GM20000 (cell line): Measurements from ENCODE around the gene SLC22A7.

Experiments
- DNase-seq: peaks from one replicate; pipeline ENCODE4 v3.0.0; 2012; ENCODE audit warnings: low spot score
- CTCF ChIP-seq: IDR thresholded peaks from 2 replicates; pipeline ENCODE4 v1.5.1; 2012; ENCODE audit warnings: mild to moderate bottlenecking, control low read depth; ENCODE audit errors: extremely low read depth, missing control alignments

The SLC22A7 gene

GRCh38 chr6:43313813-43314212 is 15.8 kb downstream of the SLC22A7 start:
- DNase-seq, result no peak
- TF ChIP-seq CTCF, result no peak

- no peak for DNase-seq
- TF ChIP-seq CTCF, result no peak
Observed at GRCh38 chr6:43318011-43318410, 20.0 kb downstream of the SLC22A7 start.

GRCh38 chr6:43325876-43326275 is 27.8 kb downstream of the SLC22A7 start:
- no peak for TF ChIP-seq CTCF
- no peak for DNase-seq

GRCh38 chr6:43328528-43328927 is 30.5 kb downstream of the SLC22A7 start:
- no peak for DNase-seq
- TF ChIP-seq CTCF, result no peak

GRCh38 chr6:43331470-43331869 is 33.4 kb downstream of the SLC22A7 start:
- no peak for DNase-seq
- TF ChIP-seq CTCF, result no peak

GRCh38 chr6:43331891-43332290 is 33.8 kb downstream of the SLC22A7 start:
- DNase-seq, result no peak
- TF ChIP-seq CTCF, result no peak

- DNase-seq, result no peak
- no peak for TF ChIP-seq CTCF
Observed at GRCh38 chr6:43334466-43335095, 36.5 kb downstream of the SLC22A7 start.

GRCh38 chr6:43335469-43335868 is 37.4 kb downstream of the SLC22A7 start:
- DNase-seq, result no peak
- TF ChIP-seq CTCF, result no peak
